ENCODE measurements around the gene PANK1. TPM values are rescaled to one million over a fixed set of nuclear protein-coding genes. Genes with fewer than 3 reads are reported as not detected.

Gene PANK1
- total RNA-seq, 1 experiment from 2014 or later = 33.2 TPM

- no peaks in the 10 kb centered on the region for H3K79me2 ChIP-seq (ENCODE audit: insufficient read depth, low read length)
- H3K9me3 Mint-ChIP-seq = no peaks in the 10 kb centered on the region
- no peak overlapping the region for H3T11ph ChIP-seq (ENCODE audit: low read length)
- H3K79me1 ChIP-seq (ENCODE audit: insufficient read depth, low read depth, low read length, poor library complexity, severe bottlenecking) = no peaks in the 10 kb centered on the region
- no peaks in the 10 kb centered on the region for H3K23me2 ChIP-seq (ENCODE audit: insufficient read length, low read depth, low read length, poor library complexity, severe bottlenecking)
- H4K91ac ChIP-seq (ENCODE audit: insufficient read length, low read depth, low read length) = no peak overlapping the region
- no peak overlapping the region for H3K56ac ChIP-seq (ENCODE audit: insufficient read length, low read depth, low read length)
- H3K36me3 Mint-ChIP-seq (ENCODE audit: insufficient read depth in 1 of 3, low read depth in 3 of 3) = no peaks in the 10 kb centered on the region
- H3K4ac ChIP-seq (ENCODE audit: low read depth, low read length) = no peak overlapping the region
- H3K27ac ChIP-seq (ENCODE audit: insufficient read length, low read depth, low read length) = no peak overlapping the region
- H3K23ac ChIP-seq (ENCODE audit: insufficient read length, low read depth, low read length) = no peak overlapping the region
- no peak overlapping the region for H2BK120ac ChIP-seq (ENCODE audit: low read depth, low read length, poor library complexity, severe bottlenecking)
- H3K18ac ChIP-seq (ENCODE audit: insufficient read length, low read depth, low read length) = no peak overlapping the region
- 0 out of 2 replicates have a peak, but pooled peaks cover 2% of the 10 kb centered on the region for H3K4me1 ChIP-seq (ENCODE audit: insufficient read depth, low read length)
- no peak overlapping the region for H2AFZ ChIP-seq (ENCODE audit: low read length)
- no peak overlapping the region for H4K8ac ChIP-seq (replicated peaks; ENCODE audit: insufficient read length, low read depth, low read length)
- 0 out of 7 replicates have a peak overlapping the region, but pooled peaks of 1 of the 3 experiments have one; percentile 25 for H3K27ac Mint-ChIP-seq
- H3K27me3 Mint-ChIP-seq (ENCODE audit: low read depth) = no peaks in the 10 kb centered on the region
- H2BK5ac ChIP-seq (ENCODE audit: insufficient read length, low read length) = no peak overlapping the region
- no peak for TF ChIP-seq CTCF (conservative IDR thresholded peaks at IDR 0.05)
- H3K9ac ChIP-seq (ENCODE audit: extremely low read depth, insufficient read length, low read length) = no peak overlapping the region
- H3K14ac ChIP-seq (ENCODE audit: insufficient read depth, low read length) = no peak overlapping the region
- H4K20me1 ChIP-seq (ENCODE audit: control insufficient read depth, insufficient read depth, insufficient read length) = no peaks in the 10 kb centered on the region
- DNase-seq = no peak
- H3K27me3 ChIP-seq (ENCODE audit: insufficient read depth, low read length) = no peaks in the 10 kb centered on the region
- no peak overlapping the region for H2BK20ac ChIP-seq (ENCODE audit: low read depth, low read length, poor library complexity, severe bottlenecking)
- H3K4me2 ChIP-seq (ENCODE audit: insufficient read depth, insufficient read length, low read length) = no peak overlapping the region
- H2BK12ac ChIP-seq (ENCODE audit: insufficient read length, low read depth, low read length) = no peak overlapping the region
- no peak overlapping the region for H3K4me3 Mint-ChIP-seq
- no CpG with 5 or more reads among the region's 3 CpGs for WGBS (ENCODE audit: extremely low coverage, insufficient read length, low lambda C conversion rate)
- H4K5ac ChIP-seq (ENCODE audit: insufficient read length, low read depth, low read length) = no peak overlapping the region
- H3K4me1 Mint-ChIP-seq = peaks cover 16 to 26% of the 10 kb centered on the region in 2 experiments
- H3K9me3 ChIP-seq (ENCODE audit: control insufficient read depth, low read depth, low read length) = no peaks in the 10 kb centered on the region
- no peak overlapping the region for H2AK5ac ChIP-seq (ENCODE audit: insufficient read length, low read length)
- no peak overlapping the region for H2BK15ac ChIP-seq (ENCODE audit: low read depth, low read length)
Observed at GRCh38 chr10:89566992-89567391, 78.0 kb downstream of the PANK1 start.

Measured in H9 (cell line).